Lung microvascular endothelial cell (primary cell): Measurements from ENCODE around the gene PPFIA4. TPM values are rescaled to one million over a fixed set of nuclear protein-coding genes. Genes with fewer than 3 reads are reported as not detected.

Experiments used
- DNase-seq, 2 donors: peaks; one replicate each; pipeline versions ENCODE4 v3.0.0 to v3.0.0-alpha.2; 2010; ENCODE audit warnings: low read depth in 2 of 2
- total RNA-seq: library from RNA; depleted of rRNA; stranded (reverse); fragments of >200 nt; gene quantifications from 2 replicates; pipeline ENCODE4 v1.2.1, GENCODE V29; 2014

Gene PPFIA4
- total RNA-seq, 1 donor from 2014 or later, result under 0.01 TPM

GRCh38 chr1:203039609-203040512 lies 13.6 kb downstream of the PPFIA4 start:
- peak; percentile 9 to 13 for DNase-seq

GRCh38 chr1:203040513-203041275 lies 14.4 kb downstream of the PPFIA4 start:
- no peak for DNase-seq

- DNase-seq, result no peak
Observed at GRCh38 chr1:203041351-203041932, 15.2 kb downstream of the PPFIA4 start.

- DNase-seq, result no peak
Observed at GRCh38 chr1:203043830-203044545, 17.7 kb downstream of the PPFIA4 start.

GRCh38 chr1:203044546-203045250 lies 18.4 kb downstream of the PPFIA4 start:
- no peak for DNase-seq

- DNase-seq, result no peak
Observed at GRCh38 chr1:203045336-203045735, 19.0 kb downstream of the PPFIA4 start.

- DNase-seq, result no peak
Observed at GRCh38 chr1:203045821-203046594, 19.7 kb downstream of the PPFIA4 start.

GRCh38 chr1:203046984-203047630 lies 20.8 kb downstream of the PPFIA4 start:
- peak in 1 of 2 donors; percentile 76 for DNase-seq

GRCh38 chr1:203048086-203048485 lies 21.8 kb downstream of the PPFIA4 start:
- DNase-seq, result no peak

- peak; percentile 17 to 19 for DNase-seq
Observed at GRCh38 chr1:203048555-203049051, 22.3 kb downstream of the PPFIA4 start.

- no peak for DNase-seq
Observed at GRCh38 chr1:203049077-203049476, 22.8 kb downstream of the PPFIA4 start.

GRCh38 chr1:203049576-203050180 lies 23.4 kb downstream of the PPFIA4 start:
- no peak for DNase-seq

- no peak for DNase-seq
Observed at GRCh38 chr1:203050826-203051225, 24.5 kb downstream of the PPFIA4 start.

- no peak for DNase-seq
Observed at GRCh38 chr1:203051841-203052324, 25.6 kb downstream of the PPFIA4 start.

GRCh38 chr1:203052601-203053000 lies 26.3 kb downstream of the PPFIA4 start:
- DNase-seq, result no peak

- no peak for DNase-seq
Observed at GRCh38 chr1:203054184-203054583, 27.9 kb downstream of the PPFIA4 start.

- no peak for DNase-seq
Observed at GRCh38 chr1:203054642-203055041, 28.4 kb downstream of the PPFIA4 start.

GRCh38 chr1:203055161-203055799 lies 29.0 kb downstream of the PPFIA4 start:
- DNase-seq, result no peak
